ENCODE data around the gene PDIK1L. TPM values are rescaled to one million over a fixed set of nuclear protein-coding genes. Genes with fewer than 3 reads are reported as not detected.

Gene PDIK1L
- total and polyA plus RNA-seq, 2 of the 8 experiments (the other 6 are each of a cell fraction or from before 2014, with no cell fraction given) = 0.95 to 4.5 TPM

- TF ChIP-seq HDAC2 (IDR thresholded peaks at IDR 0.05; ENCODE audit: borderline replicate concordance in 1 of 2, low read depth in 2 of 2, low read length in 2 of 2) = no peak
These were observed 36.0 kb upstream of the PDIK1L start (continued) for GRCh38 chr1:26075421-26076144.
